Activated naive CD8-positive, alpha-beta T cell treated with anti-CD3 and anti-CD28 coated beads, Interleukin-2, amount 50 U/mL, for 16 hours (primary cell): ENCODE data around the gene RNPS1.

ENCODE experiments used
- DNase-seq: peaks from one replicate; pipeline ENCODE4 v3.0.0-alpha.2; 2020; ENCODE audit warnings: low read depth, low spot score

The RNPS1 gene

GRCh38 chr16:2213817-2214718 is 53.9 kb downstream of the RNPS1 start:
- DNase-seq = no peak

GRCh38 chr16:2212362-2213324 is 55.3 kb downstream of the RNPS1 start:
- DNase-seq = no peak

GRCh38 chr16:2211923-2212347 is 56.0 kb downstream of the RNPS1 start:
- DNase-seq = no peak

GRCh38 chr16:2210386-2211365 is 57.2 kb downstream of the RNPS1 start, which contains the start of gene BRICD5:
BRICD5 (minus strand) TSS chr16:2210863; CDS start chr16:2210833, 30 bp downstream.
- no peak for DNase-seq

- no peak for DNase-seq
These were observed 58.0 kb downstream of the RNPS1 start for GRCh38 chr16:2210009-2210332.

GRCh38 chr16:2209258-2210008 is 58.5 kb downstream of the RNPS1 start:
- no peak for DNase-seq

- no peak for DNase-seq
These were observed 59.2 kb downstream of the RNPS1 start for GRCh38 chr16:2208772-2209171.

- DNase-seq = no peak
These were observed 59.6 kb downstream of the RNPS1 start for GRCh38 chr16:2208308-2208707.

- no peak for DNase-seq
These were observed 60.1 kb downstream of the RNPS1 start for GRCh38 chr16:2207872-2208271.

- DNase-seq = no peak
These were observed 61.0 kb downstream of the RNPS1 start for GRCh38 chr16:2206780-2207433.

GRCh38 chr16:2206420-2206779 is 61.5 kb downstream of the RNPS1 start:
- no peak for DNase-seq

GRCh38 chr16:2205967-2206313 is 62.0 kb downstream of the RNPS1 start:
- no peak for DNase-seq

GRCh38 chr16:2205104-2205966 is 62.6 kb downstream of the RNPS1 start, which contains the start of gene MLST8:
MLST8 (plus strand) TSS chr16:2205454; CDS start chr16:2206086, 632 bp downstream.
- peak; percentile 75 for DNase-seq

GRCh38 chr16:2204416-2205103 is 63.4 kb downstream of the RNPS1 start:
- DNase-seq = no peak
